GM12872 (cell line): Measurements from ENCODE around the gene SETDB1.

Experiments used
- TF ChIP-seq, protein P1 (sequence below): IDR thresholded peaks from 3 replicates; pipeline ENCODE4 v1.5.1; 2011; ENCODE audit warnings: low read depth, mild to moderate bottlenecking, low read length, moderate library complexity; ENCODE audit not compliant: insufficient read depth

Gene SETDB1

DNA sequence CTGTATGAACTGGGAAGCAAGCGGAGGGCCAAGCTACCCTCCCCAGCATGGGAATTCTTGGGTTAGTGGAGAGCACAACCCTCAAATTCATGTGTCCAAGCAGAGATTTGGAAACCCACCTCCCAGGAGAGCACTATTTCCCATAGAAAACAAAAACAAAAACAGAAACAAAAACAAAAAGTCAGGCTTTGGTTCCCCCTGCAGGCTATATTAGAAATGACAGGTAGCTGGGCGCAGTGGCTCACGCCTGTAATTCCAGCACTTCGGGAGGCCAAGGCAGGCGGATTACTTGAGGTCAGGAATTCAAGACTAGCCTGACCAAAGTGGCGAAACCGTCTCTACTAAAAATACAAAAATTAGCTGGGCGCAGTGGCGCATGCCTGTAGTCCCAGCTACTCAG, 69.7 kb downstream of the SETDB1 start:
- TF ChIP-seq, protein P1, sequence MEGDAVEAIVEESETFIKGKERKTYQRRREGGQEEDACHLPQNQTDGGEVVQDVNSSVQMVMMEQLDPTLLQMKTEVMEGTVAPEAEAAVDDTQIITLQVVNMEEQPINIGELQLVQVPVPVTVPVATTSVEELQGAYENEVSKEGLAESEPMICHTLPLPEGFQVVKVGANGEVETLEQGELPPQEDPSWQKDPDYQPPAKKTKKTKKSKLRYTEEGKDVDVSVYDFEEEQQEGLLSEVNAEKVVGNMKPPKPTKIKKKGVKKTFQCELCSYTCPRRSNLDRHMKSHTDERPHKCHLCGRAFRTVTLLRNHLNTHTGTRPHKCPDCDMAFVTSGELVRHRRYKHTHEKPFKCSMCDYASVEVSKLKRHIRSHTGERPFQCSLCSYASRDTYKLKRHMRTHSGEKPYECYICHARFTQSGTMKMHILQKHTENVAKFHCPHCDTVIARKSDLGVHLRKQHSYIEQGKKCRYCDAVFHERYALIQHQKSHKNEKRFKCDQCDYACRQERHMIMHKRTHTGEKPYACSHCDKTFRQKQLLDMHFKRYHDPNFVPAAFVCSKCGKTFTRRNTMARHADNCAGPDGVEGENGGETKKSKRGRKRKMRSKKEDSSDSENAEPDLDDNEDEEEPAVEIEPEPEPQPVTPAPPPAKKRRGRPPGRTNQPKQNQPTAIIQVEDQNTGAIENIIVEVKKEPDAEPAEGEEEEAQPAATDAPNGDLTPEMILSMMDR = peak; percentile 78

DNA sequence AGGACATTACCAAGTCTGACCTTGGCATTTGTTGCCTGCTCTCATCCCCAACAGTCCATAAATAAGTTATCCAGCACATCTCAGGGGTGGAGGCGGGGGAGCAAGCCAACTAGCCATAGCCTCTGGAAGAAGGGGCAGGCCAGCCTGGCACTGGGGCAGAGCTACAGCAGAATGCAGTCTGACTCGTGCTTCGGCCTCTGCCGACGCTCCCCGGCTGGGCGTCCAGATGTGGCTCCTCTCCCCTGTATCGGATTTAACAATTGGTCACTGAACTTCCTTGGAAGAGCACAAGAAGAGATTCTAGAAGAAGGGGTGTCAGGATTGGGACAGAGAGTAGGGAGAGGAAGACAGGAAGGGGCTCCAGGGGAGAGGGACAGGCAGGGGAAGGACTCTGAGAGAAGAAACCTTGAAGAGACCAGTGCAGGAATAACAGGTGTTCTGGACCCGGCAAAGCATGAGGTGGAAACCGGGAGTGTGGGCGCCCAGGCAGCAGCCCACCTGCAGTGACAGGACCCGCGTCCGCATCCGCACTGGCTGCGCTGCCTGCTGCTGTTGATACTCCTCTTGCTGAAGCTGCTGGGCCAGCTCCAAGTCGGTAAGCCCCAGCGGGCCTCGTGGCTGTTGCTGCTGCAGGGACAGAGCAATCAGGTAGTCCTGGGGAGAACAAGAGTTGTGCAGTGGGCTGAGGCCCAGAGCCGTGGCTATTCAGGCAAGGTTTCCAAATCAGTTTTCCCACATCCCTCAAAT, 71.1 kb downstream of the SETDB1 start:
- TF ChIP-seq, protein P1 = no peak

DNA sequence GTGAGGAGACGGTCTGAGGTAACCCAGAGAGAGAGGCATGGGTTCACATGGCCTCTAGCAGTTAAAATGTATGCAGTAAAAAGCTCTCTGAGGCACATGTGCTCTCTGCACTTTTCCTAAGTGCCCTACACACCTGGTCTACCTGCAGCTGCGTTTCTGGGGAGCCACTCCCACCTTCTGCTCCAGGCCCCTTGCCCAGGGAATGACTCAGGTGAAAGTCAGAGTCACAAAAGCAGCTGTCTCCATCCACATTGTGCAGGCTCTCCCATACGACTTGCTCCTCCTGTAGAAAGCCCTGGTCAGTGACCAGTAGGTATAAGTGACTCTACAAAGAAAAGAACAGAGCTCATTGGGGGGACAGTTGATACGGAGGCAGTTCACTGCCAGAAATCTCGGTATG, 71.8 kb downstream of the SETDB1 start:
- TF ChIP-seq, protein P1 = no peak

DNA sequence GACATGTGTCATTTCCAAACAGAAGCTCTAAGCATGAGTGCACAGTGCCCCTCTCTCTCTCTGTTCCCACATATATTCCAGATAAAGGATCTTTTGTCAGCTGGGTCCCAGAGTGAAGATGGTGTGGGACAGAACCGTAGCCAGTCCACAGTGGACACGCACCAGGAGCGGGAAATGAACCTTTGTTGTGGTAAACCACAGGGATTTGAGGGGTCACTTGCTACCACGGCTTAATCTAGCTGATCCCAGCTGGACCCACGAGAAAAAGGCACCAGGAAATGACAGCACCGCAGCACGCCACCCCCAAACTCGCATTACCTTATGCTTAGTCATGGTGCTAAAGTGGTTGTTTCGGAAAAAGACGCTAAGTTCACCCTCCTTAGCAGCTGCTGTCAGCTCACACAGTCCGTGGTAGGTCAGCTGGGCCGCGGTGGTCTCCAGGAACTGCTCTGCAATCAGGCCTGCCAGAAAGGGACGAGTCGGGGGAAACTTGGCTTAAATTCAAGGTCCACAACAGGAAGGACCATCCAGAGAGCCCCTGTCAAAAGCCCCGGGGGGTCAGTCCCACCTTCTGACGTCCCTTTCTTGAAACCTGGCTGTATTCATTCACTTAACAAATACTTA, 73.0 kb downstream of the SETDB1 start:
- TF ChIP-seq, protein P1 = no peak

DNA sequence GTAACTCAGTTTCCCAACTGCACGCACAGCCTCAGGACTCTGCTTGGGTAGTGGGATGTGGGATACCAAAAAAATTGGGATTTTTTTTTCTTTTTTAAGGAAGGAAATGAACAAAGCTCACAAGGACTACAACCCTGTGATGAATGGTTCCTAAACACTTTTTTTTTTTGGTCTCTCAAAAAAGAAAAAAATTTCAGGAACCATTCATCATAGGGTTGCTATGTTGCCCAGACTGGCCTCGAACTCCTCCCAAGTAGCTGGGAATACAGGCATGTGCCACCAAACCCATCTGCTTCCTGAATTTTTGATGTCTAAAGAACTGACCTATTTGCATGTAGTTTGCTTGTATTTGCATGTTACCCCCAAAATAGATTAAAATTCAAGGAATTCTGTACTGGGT, 73.8 kb downstream of the SETDB1 start:
- TF ChIP-seq, protein P1 = no peak

DNA sequence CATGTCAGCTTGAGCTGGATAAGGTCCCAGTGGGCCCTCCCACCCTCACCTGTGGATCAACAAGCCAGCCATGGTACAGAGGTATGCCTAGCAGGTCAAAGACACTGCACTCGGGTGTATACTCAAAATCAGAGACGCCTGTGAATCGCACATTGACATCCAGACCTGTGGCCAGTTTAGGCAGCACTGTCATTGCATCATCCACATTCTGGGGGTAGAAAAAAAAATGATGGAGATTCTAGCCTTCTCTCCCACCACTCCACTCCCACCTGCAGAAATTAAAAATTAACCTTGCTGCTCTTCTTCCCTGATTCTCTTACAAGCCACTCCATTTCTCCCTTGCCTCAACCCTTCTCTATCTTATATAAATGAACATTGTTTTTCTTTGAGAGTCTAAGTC, 74.2 kb downstream of the SETDB1 start:
- TF ChIP-seq, protein P1 = no peak

DNA sequence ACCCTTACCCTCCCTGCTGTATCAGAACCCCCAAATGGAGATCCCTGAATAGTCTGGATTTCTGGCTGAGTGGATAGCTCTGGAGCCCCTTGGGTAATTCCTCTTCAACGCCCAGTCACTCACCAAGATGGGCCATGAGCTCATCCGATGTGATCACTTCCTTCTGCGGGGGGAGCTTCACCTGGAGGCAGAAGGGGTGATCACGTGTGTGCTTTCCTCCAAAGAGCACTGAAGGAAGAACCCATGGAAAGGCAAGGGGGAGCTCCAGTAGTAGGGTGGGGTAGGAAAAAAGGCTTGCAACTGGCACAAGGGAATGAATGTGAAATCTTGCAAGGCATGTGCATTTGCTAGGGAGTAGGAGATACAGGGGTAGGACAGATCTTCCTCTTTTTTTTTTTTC, 75.4 kb downstream of the SETDB1 start:
- TF ChIP-seq, protein P1 = no peak
